Kidney (tissue), 14 donors: ENCODE data around the gene AUTS2. TPM values are rescaled to one million over a fixed set of nuclear protein-coding genes. Genes with fewer than 3 reads are reported as not detected.

Experiments
- DNase-seq, 5 donors: peaks; one replicate each; pipeline ENCODE4 v3.0.0-alpha.2; 2013 to 2020
- FAIRE-seq: peaks from 2 replicates; lab custom pipeline; 2012; peaks lifted over from hg19 to GRCh38; lab: Jason Lieb, UNC
- H3K27ac ChIP-seq, 2 donors: one replicate each; pipeline ENCODE4 v1.7.0; 2013; ENCODE audit warnings: low read depth in 2 of 2, low read length in 2 of 2, inconsistent platforms in 1 of 2
- H3K27me3 ChIP-seq: one replicate; pipeline ENCODE4 v1.7.1; 2013; ENCODE audit warnings: low read length, inconsistent platforms; ENCODE audit not compliant: control insufficient read depth, insufficient read depth
- H3K36me3 ChIP-seq, 3 donors: one replicate each; pipeline versions ENCODE4 v1.7.0 to v1.7.1; 2013; ENCODE audit warnings: low read length in 3 of 3, control low read depth in 1 of 3, inconsistent platforms in 1 of 3; ENCODE audit not compliant: insufficient read depth in 3 of 3, control insufficient read depth in 2 of 3
- H3K4me1 ChIP-seq, 3 donors: one replicate each; pipeline versions ENCODE4 v1.7.0 to v1.7.1; 2013; ENCODE audit warnings: low read length in 3 of 3, inconsistent platforms in 1 of 3, low read depth in 1 of 3; ENCODE audit not compliant: control insufficient read depth in 2 of 3, insufficient read depth in 2 of 3
- H3K4me3 ChIP-seq, 3 donors: one replicate each; pipeline versions ENCODE4 v1.7.0 to v1.8.1; 2013; ENCODE audit warnings: low read length in 3 of 3, control low read depth in 1 of 3, inconsistent platforms in 1 of 3
- H3K9ac ChIP-seq, 3 donors: one replicate each; pipeline versions ENCODE4 v1.7.0 to v1.7.1; 2013; ENCODE audit warnings: low read length in 3 of 3, control low read depth in 1 of 3, inconsistent platforms in 1 of 3
- H3K9me3 ChIP-seq, 3 donors: one replicate each; pipeline versions ENCODE4 v1.7.0 to v1.7.1; 2013; ENCODE audit warnings: low read length in 3 of 3, control low read depth in 1 of 3, inconsistent platforms in 1 of 3; ENCODE audit not compliant: control insufficient read depth in 2 of 3, insufficient read depth in 1 of 3
- intact Hi-C: fragments of 100-400 bp; cut with DNase I; formaldehyde crosslinking; loops from one replicate; pipeline ENCODE4 v1.11.1; 2022
- polyA plus RNA-seq: library from polyadenylated mRNA; stranded (reverse); fragments of 350-450 nt; fragmentation: Illumina TruSeq; extraction: RNeasy Lipid Tissue Mini Kit (QIAGEN cat#74804); gene quantifications from one replicate; pipeline ENCODE4 v1.2.3, GENCODE V29; 2014; ENCODE audit warnings: low read depth, low replicate concordance; ENCODE audit not compliant: insufficient read depth
- total RNA-seq: library from RNA; stranded (reverse); fragmentation: NEBNext Ultra II Directional; extraction: Animal tissue kit (Norgen Biotek cat#: 25700); gene quantifications from one replicate; pipeline ENCODE4 v1.2.1, GENCODE V29; 2021
- TF ChIP-seq, protein P1 (sequence below): IDR thresholded peaks from 3 replicates; pipeline ENCODE4 v1.5.1; 2012; ENCODE audit warnings: mild to moderate bottlenecking, moderate library complexity, borderline replicate concordance; ENCODE audit not compliant: insufficient read depth; ENCODE audit errors: extremely low read depth
- donor health status: control.
- donor health status: control.
- donor health status: control.
- donor health status: control.
- donor health status: control.
- donor health status: DM: yes; HTN: yes; CAD: no.
- donor health status: Normal renal cell carcinoma (clear cell type).

AUTS2 gene
- total and polyA plus RNA-seq, 2 donors from 2014 or later = 5.2 to 33.8 TPM

- TF ChIP-seq, protein P1, sequence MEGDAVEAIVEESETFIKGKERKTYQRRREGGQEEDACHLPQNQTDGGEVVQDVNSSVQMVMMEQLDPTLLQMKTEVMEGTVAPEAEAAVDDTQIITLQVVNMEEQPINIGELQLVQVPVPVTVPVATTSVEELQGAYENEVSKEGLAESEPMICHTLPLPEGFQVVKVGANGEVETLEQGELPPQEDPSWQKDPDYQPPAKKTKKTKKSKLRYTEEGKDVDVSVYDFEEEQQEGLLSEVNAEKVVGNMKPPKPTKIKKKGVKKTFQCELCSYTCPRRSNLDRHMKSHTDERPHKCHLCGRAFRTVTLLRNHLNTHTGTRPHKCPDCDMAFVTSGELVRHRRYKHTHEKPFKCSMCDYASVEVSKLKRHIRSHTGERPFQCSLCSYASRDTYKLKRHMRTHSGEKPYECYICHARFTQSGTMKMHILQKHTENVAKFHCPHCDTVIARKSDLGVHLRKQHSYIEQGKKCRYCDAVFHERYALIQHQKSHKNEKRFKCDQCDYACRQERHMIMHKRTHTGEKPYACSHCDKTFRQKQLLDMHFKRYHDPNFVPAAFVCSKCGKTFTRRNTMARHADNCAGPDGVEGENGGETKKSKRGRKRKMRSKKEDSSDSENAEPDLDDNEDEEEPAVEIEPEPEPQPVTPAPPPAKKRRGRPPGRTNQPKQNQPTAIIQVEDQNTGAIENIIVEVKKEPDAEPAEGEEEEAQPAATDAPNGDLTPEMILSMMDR = no peak
- no peak for DNase-seq
- Histone ChIP-seq H3K4me3 (no peak overlapping the region), H3K4me1 (no peaks in the 10 kb centered on the region), H3K9me3 (no peaks in the 10 kb centered on the region), H3K36me3 (no peaks in the 10 kb centered on the region), H3K9ac (no peak overlapping the region), H3K27me3 (no peaks in the 10 kb centered on the region), H3K27ac (no peak overlapping the region)
- intact Hi-C loops = no loop called here
- no peak for FAIRE-seq
Measured at GRCh38 chr7:69691734-69692133, 93.5 kb downstream of the AUTS2 start.

- intact Hi-C loops = no loop called here
- DNase-seq (no peak), FAIRE-seq (no peak)
- no peaks in the 10 kb centered on the region for H3K4me1 ChIP-seq
- no peaks in the 10 kb centered on the region for H3K27me3 ChIP-seq
- H3K9ac ChIP-seq = no peak overlapping the region
- H3K36me3 ChIP-seq = no peaks in the 10 kb centered on the region
- no peak overlapping the region for H3K4me3 ChIP-seq
- H3K27ac ChIP-seq = no peak overlapping the region
- TF ChIP-seq, protein P1 = no peak
- H3K9me3 ChIP-seq = no peaks in the 10 kb centered on the region
Measured at GRCh38 chr7:69692611-69693010, 94.3 kb downstream of the AUTS2 start.

DNA sequence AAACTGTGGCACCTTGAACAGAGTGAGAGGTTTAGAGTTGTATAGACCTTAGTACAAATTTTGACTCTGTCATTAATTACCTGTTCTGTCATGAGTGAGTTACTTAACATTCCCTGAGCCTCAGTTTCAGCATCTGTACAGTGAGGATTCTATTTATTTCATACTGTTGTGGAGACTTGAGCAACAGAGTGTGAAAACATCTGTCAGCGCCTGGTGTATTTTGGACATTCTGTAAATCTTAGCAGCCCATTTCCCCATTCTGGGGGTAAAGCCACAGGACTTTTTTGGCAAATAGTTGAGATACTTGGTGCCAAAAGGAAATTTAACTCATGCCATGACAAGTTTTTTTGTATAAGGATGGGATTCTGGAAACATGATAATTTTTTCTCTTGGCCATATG, 94.8 kb downstream of the AUTS2 start:
- Histone ChIP-seq H3K27me3 (no peaks in the 10 kb centered on the region), H3K4me1 (no peaks in the 10 kb centered on the region), H3K27ac (no peak overlapping the region), H3K4me3 (no peak overlapping the region), H3K36me3 (no peaks in the 10 kb centered on the region), H3K9me3 (no peaks in the 10 kb centered on the region), H3K9ac (no peak overlapping the region)
- DNase-seq (no peak), FAIRE-seq (no peak)
- intact Hi-C loops = no loop called here
- TF ChIP-seq, protein P1 = no peak

DNA sequence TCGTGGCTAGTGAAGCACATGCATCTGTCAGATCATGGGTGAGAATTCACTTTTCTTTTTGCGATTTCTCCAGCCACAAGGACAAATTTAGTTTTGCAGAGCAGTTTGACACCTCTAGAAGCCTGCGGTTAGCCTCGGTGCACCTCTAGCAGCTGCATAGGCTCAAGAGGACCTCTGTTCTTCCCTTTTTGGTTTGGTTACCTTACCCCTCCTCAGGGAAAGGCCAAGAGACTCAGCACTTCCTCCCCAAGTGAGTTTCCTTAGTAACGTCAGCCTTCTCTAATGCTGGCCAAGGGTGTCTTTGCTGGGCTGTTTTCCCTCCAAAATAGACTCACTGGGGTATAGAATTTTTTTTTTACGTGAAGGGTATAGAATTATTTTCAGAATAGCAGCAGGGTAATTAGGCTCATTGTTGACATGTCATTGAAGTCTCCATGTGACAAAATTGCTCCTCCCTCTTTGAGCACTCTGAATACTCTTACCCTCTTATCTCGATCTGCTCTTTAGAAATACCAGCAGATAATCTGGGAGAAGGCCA, 97.8 kb downstream of the AUTS2 start:
- Histone ChIP-seq H3K27me3 (no peaks in the 10 kb centered on the region), H3K9me3 (no peaks in the 10 kb centered on the region)
- FAIRE-seq = no peak

More for the DNA sequence above, 97.8 kb downstream of the AUTS2 start:
- H3K9ac ChIP-seq = no peak overlapping the region
- H3K36me3 ChIP-seq = no peaks in the 10 kb centered on the region
- H3K4me3 ChIP-seq = no peak overlapping the region
- no peak for DNase-seq
- TF ChIP-seq, protein P1 = no peak
- no peaks in the 10 kb centered on the region for H3K4me1 ChIP-seq
- no peak overlapping the region for H3K27ac ChIP-seq
- intact Hi-C loops = no loop called here
